Measurements from ENCODE around the gene RASGRF1.

- TF ChIP-seq RBM39 (optimal IDR thresholded peaks at IDR 0.05; ENCODE audit: low read depth, low read length) (no peak), ETV5 (CRISPR knock-in tag; IDR thresholded peaks at IDR 0.05; ENCODE audit: low read depth) (no peak), JUND (IDR thresholded peaks at IDR 0.05; ENCODE audit: borderline replicate concordance, low read depth, low read length) (no peak), JUND (tag; IDR thresholded peaks at IDR 0.05; ENCODE audit: borderline replicate concordance, low read depth, low read length) (no peak), ZNF3 (CRISPR knock-in tag; IDR thresholded peaks at IDR 0.05) (no peak), TAF7 (tag; IDR thresholded peaks at IDR 0.05) (no peak), HDAC8 (tag; IDR thresholded peaks at IDR 0.05) (no peak), JUNB (CRISPR knock-in tag; conservative IDR thresholded peaks at IDR 0.05) (no peak)
Measured at GRCh38 chr15:79116771-79117170, 26.2 kb upstream of the RASGRF1 start.
